Pulmonary artery endothelial cell (primary cell): Measurements from ENCODE around the gene KIAA0930. TPM values are rescaled to one million over a fixed set of nuclear protein-coding genes. Genes with fewer than 3 reads are reported as not detected.
"Not testable (repeated sequence)": the region's sequence is repeated elsewhere in the genome, so short reads cannot be mapped to it uniquely, and the experiment has no call there.

Experiments used
- DNase-seq: peaks from one replicate; pipeline ENCODE4 v3.0.0-alpha.2; 2011; ENCODE audit warnings: low read depth, low spot score
- total RNA-seq: library from RNA; depleted of rRNA; stranded (reverse); fragments of >200 nt; gene quantifications from 2 replicates; pipeline ENCODE4 v1.2.3, GENCODE V29; 2014

Gene KIAA0930
- total RNA-seq, 1 donor from 2014 or later, result 43.4 TPM

DNA sequence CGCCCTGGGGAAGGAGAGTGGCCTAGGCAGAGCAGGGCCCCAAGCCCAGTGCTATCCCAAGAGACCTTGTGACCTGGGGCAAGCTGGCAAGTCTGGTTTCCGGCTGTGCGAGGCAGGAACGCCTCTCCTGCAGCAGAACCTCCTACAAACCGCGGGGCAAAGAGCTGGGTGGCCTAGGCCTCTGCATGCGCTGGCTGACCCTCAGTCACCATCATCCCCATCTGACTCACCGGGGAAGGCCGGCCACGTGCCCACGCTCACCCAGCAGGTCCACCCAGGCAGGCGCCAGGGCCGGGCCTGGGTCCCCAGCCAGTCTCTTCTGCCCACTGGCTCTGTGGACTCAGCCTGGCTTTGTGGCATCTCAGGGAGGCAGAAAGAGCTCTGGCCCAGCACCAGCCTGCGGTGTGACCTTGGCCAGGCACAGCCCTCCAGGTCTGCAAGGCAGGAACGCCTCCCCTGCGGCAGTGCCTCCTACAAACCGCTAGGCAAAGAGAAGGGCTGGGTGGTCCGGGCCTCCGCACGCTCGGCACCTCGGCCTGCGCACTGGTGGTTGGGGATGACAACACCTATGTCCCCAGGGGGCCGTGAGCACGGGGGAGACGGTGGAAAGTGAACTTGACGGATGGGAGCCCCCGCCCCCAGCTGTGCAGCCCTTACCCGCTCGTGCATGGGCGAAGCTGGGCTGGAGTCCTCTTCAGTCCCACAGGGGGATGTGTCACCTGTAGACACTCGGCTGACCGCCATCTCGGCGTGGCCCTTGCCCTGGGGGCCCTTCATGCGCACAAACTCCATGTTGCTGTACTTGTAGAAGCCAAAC lies 38.2 kb downstream of the KIAA0930 start:
- no peak for DNase-seq

GRCh38 chr22:45201678-45202332 lies 38.9 kb downstream of the KIAA0930 start:
- no peak for DNase-seq

DNA sequence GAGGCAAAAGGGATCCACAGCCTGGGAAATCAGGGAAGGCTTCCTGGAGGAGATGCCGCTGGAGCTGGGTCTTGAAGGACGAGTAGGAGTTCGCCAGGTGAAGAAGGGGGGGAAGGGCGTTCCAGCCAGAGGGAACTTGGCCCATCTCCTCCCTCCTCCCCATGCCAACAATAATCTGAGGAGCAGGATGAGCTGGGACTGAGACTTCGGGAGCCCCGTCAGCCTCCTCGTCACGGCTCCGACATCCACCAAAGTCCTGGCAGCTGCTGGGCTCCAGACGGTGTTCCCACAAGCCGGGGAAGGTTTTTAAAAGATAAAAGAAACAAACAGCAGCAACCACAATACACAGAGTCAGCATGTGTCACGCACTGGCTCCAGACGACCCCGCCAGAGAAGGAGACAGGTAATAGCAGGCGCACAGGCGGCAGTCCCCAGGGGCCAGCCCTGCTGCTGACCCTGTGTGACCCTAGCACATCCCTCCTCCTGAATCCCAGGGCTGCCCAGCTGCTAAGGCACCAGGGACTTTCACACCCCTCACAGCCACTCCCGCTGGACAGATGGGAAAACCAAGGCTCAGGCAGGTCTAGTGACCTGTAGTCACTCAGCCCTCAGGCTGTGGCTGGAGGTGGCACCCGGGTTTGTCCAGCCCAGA lies 39.7 kb downstream of the KIAA0930 start:
- no peak for DNase-seq

- DNase-seq, result no peak
Measured at GRCh38 chr22:45200230-45200629, 40.5 kb downstream of the KIAA0930 start.

DNA sequence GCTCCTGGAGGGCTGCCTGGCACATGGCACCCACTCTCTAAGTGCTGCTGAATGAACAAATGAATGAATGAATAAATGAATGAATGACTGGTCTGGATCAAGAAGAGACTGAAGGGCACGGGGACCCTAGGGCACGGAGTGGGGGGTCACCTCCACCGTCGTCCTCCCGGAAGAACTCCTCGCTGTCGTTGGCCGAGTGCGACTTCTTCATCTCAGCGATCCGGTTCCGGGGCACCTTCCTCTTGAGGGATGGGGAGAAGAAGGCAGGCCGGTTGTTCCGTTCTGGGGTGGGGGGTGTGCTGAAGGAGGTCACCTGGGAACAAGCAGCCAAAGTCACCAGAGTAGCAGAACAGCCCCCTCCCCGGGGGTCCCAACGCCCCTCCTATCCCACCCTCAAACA lies 41.0 kb downstream of the KIAA0930 start:
- DNase-seq, result no peak

GRCh38 chr22:45198463-45198795 lies 42.3 kb downstream of the KIAA0930 start:
- no peak for DNase-seq

DNA sequence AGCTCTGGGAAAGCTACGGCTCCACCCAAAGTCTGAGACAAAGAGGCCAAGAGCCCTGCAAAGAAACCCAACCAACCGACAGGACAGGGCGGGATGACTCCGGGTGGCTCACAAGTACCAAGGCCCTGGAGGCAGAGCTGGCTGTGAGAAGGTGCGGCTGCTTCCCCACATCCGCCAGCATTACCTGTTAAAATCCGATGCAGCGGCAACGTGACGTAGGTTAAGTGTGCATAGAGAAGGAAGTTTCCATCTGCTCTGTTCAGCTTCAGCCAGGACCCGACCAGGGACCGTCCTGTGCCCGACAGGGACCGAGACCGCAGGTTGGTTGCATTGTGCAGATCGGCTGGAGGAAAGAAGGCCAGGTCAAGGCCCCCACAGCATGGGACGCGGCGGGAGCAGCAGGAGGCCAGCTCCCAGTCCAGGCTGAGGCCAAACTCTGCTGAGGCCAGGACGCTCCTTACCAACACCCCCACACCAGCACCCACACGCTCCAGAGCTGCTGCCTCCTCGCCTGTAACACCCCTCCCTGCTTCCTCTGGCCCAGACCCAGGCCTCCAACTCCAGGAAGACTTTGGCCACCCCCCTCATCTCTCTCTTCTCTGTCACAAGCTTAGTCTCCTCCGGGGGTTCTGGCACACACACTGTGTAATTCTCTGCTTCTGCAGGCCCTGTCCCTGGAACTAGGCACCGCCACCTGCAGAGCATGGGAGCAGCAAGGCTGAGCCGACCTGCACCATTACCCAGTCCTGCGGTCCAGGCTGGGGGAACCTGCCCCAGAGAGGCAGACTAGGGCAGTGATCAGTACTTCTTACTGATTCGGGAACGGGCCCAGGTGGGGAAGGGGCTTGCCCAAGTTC lies 42.9 kb downstream of the KIAA0930 start:
- DNase-seq, result no peak

GRCh38 chr22:45196926-45197605 lies 43.6 kb downstream of the KIAA0930 start:
- no peak for DNase-seq

- no peak for DNase-seq
Measured at GRCh38 chr22:45196308-45196707, 44.4 kb downstream of the KIAA0930 start.

GRCh38 chr22:45195616-45196015 lies 45.1 kb downstream of the KIAA0930 start:
- no peak for DNase-seq

DNA sequence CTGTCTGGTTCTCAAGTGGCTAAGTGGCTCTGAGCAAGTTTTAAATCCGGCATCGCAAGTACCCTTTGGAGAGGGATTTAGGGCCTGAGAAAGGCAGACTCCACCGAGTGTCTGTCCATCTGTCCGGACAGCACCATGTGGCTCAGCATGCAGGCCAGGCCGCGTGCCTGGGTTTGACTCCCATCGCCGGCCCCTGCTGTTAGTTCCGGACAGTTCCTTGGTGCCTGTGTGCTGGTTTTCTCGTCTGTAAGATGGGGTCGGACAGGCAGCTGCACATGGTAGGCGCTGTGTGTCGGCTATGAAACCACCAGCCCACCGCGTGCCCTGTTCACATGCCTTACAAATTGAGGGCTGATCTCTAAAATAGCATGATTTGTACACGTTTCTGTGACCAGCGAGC lies 46.0 kb downstream of the KIAA0930 start:
- DNase-seq, result no peak

- DNase-seq, result no peak
Measured at GRCh38 chr22:45192701-45193187, 48.0 kb downstream of the KIAA0930 start.

DNA sequence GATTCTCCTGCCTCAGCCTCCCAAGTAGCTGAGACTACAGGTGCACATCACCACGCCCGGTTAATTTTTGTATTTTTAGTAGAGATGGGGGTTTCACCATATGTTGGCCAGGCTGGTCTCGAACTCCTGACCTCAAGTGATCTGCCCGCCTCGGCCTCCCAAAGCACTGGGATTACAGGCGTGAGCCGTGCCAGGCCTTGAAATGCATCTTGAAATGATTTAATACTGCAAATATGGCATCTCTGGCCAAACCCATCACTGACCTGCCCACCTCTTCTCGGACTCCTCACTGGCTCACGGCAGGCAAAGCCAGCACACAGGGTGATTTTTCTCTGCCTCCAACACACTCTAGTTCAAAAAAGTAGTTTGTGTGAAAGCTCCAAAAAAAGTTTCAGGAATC lies 48.9 kb downstream of the KIAA0930 start:
- DNase-seq, result not testable (repeated sequence)

GRCh38 chr22:45190202-45190872 lies 50.4 kb downstream of the KIAA0930 start:
- no peak for DNase-seq

GRCh38 chr22:45188779-45189178 lies 51.9 kb downstream of the KIAA0930 start:
- no peak for DNase-seq

GRCh38 chr22:45187891-45188290 lies 52.8 kb downstream of the KIAA0930 start:
- no peak for DNase-seq

- DNase-seq, result no peak
Measured at GRCh38 chr22:45185718-45186514, 54.8 kb downstream of the KIAA0930 start.

DNA sequence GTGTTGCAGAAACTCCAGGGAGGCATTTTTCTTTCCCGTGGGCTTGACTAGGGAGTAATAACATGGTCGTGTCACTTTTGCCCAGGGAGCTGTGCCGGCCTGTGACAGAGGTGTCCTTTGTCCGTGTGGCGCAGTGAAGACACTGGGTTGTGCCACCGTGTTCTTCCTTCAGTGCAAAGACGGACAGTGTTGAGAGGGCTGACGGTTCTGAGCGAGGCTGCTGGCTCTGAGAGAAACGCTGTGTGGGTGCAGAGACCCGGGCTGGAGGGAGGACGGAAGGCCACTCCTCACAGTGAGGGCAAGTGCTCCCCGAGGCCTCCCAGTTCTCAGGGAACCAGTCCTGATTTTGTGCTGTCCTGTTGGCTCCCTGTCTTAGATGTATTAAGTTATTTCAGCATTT lies 56.7 kb downstream of the KIAA0930 start:
- no peak for DNase-seq

DNA sequence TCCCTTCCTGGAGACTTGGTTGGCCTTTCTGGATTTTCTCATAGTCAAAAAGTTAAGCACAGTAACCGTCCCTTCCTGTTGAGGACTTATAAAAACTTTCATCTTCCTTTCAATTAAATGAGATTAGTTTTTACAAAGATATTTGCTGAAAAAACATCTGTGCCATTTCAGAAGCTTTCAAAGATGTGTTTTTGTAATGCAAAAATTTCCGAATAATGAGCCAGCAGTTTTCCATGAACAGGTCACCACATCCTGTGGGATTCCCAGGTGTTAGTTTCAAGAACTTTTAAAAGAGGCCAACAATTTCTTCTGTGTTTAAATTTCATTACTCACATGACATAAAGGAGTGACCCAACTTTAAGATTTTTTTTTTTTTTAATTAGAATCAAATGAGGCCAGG lies 58.9 kb downstream of the KIAA0930 start:
- no peak for DNase-seq

DNA sequence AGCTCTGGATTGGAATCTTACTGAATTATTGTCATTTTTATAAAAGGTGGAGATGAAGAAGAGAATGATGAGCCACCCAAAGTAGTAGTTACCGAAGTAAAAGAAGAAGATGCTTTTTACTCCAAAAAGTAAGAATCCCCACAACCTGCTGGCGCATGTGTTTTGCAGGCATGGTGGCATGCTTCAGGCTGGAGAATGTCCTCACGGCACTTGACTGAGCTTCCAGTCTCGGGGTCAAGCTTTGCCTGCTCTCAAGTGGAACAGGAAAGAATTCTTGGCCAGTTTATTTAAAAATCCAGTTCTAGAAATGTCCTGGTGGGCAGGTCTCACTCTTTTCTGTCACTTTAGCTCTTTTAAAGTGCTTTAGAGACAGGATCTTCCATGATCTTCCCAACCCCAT lies 59.5 kb downstream of the KIAA0930 start:
- no peak for DNase-seq
